ENCODE measurements around the gene SMC6. TPM values are rescaled to one million over a fixed set of nuclear protein-coding genes. Genes with fewer than 3 reads are reported as not detected.

SMC6 gene
- polyA plus RNA-seq, 3 donors: 2.5 to 4.9 (median 4.4) TPM

GRCh38 chr2:17768894-17769293 lies 15.3 kb upstream of the SMC6 start:
- WGBS, 3 donors: 92 to 95% (median 93%) methylated on average over 4 of the region's 4 CpGs
- no peak overlapping the region for H3K27ac ChIP-seq (ENCODE audit: low read depth, low read length)

- H3K27ac ChIP-seq (ENCODE audit: low read depth, low read length): no peak overlapping the region
- 53 to 86% (median 78%) methylated on average over 2 of the region's 2 CpGs for WGBS, 3 donors
These were observed 11.8 kb upstream of the SMC6 start for GRCh38 chr2:17765398-17765797.

GRCh38 chr2:17763641-17764333 lies 10.2 kb upstream of the SMC6 start:
- WGBS, 3 donors: 87 to 93% (median 88%) methylated on average over 10 of the region's 10 CpGs
- no peak overlapping the region for H3K27ac ChIP-seq (ENCODE audit: low read depth, low read length)

GRCh38 chr2:17762451-17762850 lies 8.8 kb upstream of the SMC6 start:
- 100% methylated on average over 1 of the region's 1 CpG for WGBS, 3 donors
- no peak overlapping the region for H3K27ac ChIP-seq (ENCODE audit: low read depth, low read length)

- H3K27ac ChIP-seq (ENCODE audit: low read depth, low read length): no peak overlapping the region
- WGBS, 3 donors: 58 to 89% (median 60%) methylated on average over 2 of the region's 2 CpGs
These were observed 6.2 kb upstream of the SMC6 start for GRCh38 chr2:17759805-17760204.

- H3K27ac ChIP-seq (ENCODE audit: low read depth, low read length): no peak overlapping the region
- WGBS, 3 donors: 58 to 69% (median 61%) methylated on average over 3 of the region's 3 CpGs
These were observed 4.5 kb upstream of the SMC6 start for GRCh38 chr2:17758118-17758517.

- WGBS, 3 donors: 55 to 72% (median 61%) methylated on average over 2 of the region's 2 CpGs
These were observed 3.7 kb upstream of the SMC6 start for GRCh38 chr2:17757321-17757720.

GRCh38 chr2:17756668-17757067 lies 3.1 kb upstream of the SMC6 start:
- WGBS, 3 donors: 79 to 91% (median 81%) methylated on average over 6 of the region's 6 CpGs
- no peak overlapping the region for H3K27ac ChIP-seq (ENCODE audit: low read depth, low read length)

More at GRCh38 chr2:17757321-17757720, 3.7 kb upstream of the SMC6 start:
- H3K27ac ChIP-seq (ENCODE audit: low read depth, low read length): no peak overlapping the region

- H3K27ac ChIP-seq (ENCODE audit: low read depth, low read length): peak overlapping the region; percentile 79
These were observed 1.3 kb upstream of the SMC6 start for GRCh38 chr2:17754773-17755425.

GRCh38 chr2:17752892-17753802 lies 463 bp downstream of the SMC6 start:
- H3K27ac ChIP-seq (ENCODE audit: low read depth, low read length): peak overlapping the region; percentile 79
- WGBS, 3 donors: 0 to 2% (median 1%) methylated on average over 64 to 70 of the region's 70 CpGs

More at GRCh38 chr2:17754773-17755425, 1.3 kb upstream of the SMC6 start:
- WGBS, 3 donors: 16 to 20% (median 20%) methylated on average over 8 of the region's 8 CpGs

GRCh38 chr2:17752246-17752645 lies 1.4 kb downstream of the SMC6 start:
- H3K27ac ChIP-seq (ENCODE audit: low read depth, low read length): no peak overlapping the region

GRCh38 chr2:17749753-17750438 lies 3.7 kb downstream of the SMC6 start:
- no peak overlapping the region for H3K27ac ChIP-seq (ENCODE audit: low read depth, low read length)
- WGBS, 3 donors: 79 to 85% (median 81%) methylated on average over 2 of the region's 2 CpGs

More at GRCh38 chr2:17752246-17752645, 1.4 kb downstream of the SMC6 start:
- WGBS, 3 donors: 42 to 57% (median 42%) methylated on average over 3 of the region's 3 CpGs

- no peak overlapping the region for H3K27ac ChIP-seq (ENCODE audit: low read depth, low read length)
- WGBS, 3 donors: 83 to 94% (median 94%) methylated on average over 6 of the region's 6 CpGs
These were observed 4.9 kb downstream of the SMC6 start for GRCh38 chr2:17748745-17749144.

- WGBS, 3 donors: 83 to 93% (median 89%) methylated on average over 4 of the region's 4 CpGs
- no peak overlapping the region for H3K27ac ChIP-seq (ENCODE audit: low read depth, low read length)
These were observed 5.7 kb downstream of the SMC6 start for GRCh38 chr2:17747684-17748452.

GRCh38 chr2:17740203-17740602 lies 13.4 kb downstream of the SMC6 start:
- no peak overlapping the region for H3K27ac ChIP-seq (ENCODE audit: low read depth, low read length)
- 96 to 98% (median 98%) methylated on average over 2 of the region's 2 CpGs for WGBS, 3 donors

GRCh38 chr2:17736989-17737388 lies 16.6 kb downstream of the SMC6 start:
- no peak overlapping the region for H3K27ac ChIP-seq (ENCODE audit: low read depth, low read length)
- WGBS, 3 donors: 69 to 94% (median 80%) methylated on average over 1 of the region's 1 CpG

GRCh38 chr2:17735864-17736263 lies 17.7 kb downstream of the SMC6 start:
- no peak overlapping the region for H3K27ac ChIP-seq (ENCODE audit: low read depth, low read length)
- 95 to 96% (median 95%) methylated on average over 2 of the region's 2 CpGs for WGBS, 3 donors

- WGBS, 3 donors: 84 to 97% (median 89%) methylated on average over 1 of the region's 1 CpG
- no peak overlapping the region for H3K27ac ChIP-seq (ENCODE audit: low read depth, low read length)
These were observed 20.0 kb downstream of the SMC6 start for GRCh38 chr2:17733599-17733998.
